HG02798 (cell line): Measurements from ENCODE around the gene MPPED1.

ENCODE experiments used
- ATAC-seq: cut with Tn5 transposase; IDR thresholded peaks from one replicate; pipeline ENCODE4 v1.9.1; 2021; ENCODE audit warnings: mild to moderate bottlenecking; ENCODE audit not compliant: unreplicated experiment, poor library complexity

MPPED1 gene

DNA sequence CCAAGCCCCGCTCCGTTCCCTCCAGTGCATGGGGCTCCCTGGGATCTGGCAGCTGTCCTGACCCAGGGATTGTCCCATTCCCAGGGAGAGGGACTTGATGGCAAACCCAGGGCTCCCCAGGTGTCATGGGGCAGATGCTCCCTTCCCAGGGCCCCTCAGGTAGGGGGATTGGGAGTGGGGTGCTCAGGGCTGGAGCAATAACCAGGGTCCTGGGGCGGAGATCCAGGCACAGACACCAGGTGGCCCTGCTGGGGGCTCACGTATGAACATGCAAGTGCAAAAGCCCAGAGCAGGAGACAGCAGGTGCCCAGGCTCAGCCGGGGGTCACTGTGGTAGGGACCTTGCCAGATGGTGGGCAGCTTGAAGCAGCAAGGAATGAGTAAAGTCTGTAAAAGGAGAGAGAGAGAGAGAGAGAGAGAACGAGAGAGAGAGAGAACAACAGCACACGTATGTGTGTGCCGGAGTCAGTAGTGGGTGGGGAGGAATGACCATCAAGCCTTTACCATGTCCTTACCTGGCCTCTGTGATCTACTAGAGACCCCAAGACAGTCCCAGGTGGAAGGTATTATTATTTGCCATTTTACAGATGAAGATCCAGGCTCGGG is 19.3 kb upstream of the MPPED1 start:
- no peak for ATAC-seq

GRCh38 chr22:43393132-43393843 is 18.5 kb upstream of the MPPED1 start:
- no peak for ATAC-seq

- no peak for ATAC-seq
Measured at GRCh38 chr22:43393844-43394474, 17.9 kb upstream of the MPPED1 start.

GRCh38 chr22:43395086-43395695 is 16.6 kb upstream of the MPPED1 start:
- ATAC-seq = no peak

DNA sequence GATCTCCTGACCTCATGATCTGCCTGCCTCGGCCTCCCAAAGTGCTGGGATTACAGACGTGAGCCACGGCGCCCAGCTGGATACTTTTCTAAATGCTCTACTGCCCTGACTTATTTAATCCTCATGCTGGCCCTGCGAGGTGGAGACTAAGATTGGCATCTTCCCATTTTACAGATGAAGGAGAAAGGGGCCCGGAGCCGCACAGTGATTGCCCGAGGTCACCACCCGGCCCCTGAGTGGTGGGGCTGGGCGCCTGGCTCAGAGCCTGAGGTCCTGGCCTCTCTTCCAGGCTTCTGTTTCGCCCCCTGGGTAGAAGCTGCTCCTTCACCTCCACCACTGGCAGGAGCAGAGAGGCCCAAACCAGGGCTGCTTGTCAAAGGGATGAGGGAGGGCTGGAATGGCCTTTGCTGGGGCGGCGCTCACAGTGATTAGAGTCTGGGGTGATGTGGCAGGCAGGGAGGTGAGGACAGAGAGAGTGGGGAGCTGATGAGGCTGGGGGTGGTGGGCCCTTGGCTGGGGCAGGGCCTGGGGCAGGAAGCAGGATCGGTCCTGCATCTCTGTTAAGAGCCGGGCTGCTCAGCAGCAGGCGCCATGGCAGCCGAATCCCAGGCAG is 15.4 kb upstream of the MPPED1 start:
- ATAC-seq = no peak

DNA sequence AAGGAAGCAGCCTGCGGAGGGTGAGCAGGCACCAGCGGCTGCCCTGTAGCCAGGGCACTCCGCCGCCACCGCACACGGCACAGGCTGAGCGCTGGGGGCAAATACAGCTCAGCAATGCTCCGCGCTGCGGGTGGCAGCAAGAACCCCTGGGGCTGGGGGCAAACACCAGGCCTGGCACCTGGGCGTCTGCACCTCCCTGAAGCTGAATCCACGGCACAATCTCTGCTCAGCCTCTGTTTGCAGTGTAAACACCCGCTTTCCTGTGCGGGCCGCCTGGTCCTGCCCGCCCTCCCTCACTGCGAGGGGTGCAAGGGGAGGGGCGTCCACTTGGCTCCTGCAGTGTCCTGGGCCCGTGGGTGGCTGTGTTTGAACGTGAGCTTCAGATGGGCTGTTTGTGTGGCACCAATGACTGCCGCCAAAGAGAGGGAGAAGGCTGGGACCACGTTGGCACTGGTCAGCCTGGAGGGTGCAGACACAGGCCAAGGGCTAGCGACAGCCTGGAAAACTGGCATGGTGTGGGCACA is 14.8 kb upstream of the MPPED1 start:
- ATAC-seq = no peak

GRCh38 chr22:43397766-43398165 is 14.0 kb upstream of the MPPED1 start:
- no peak for ATAC-seq

DNA sequence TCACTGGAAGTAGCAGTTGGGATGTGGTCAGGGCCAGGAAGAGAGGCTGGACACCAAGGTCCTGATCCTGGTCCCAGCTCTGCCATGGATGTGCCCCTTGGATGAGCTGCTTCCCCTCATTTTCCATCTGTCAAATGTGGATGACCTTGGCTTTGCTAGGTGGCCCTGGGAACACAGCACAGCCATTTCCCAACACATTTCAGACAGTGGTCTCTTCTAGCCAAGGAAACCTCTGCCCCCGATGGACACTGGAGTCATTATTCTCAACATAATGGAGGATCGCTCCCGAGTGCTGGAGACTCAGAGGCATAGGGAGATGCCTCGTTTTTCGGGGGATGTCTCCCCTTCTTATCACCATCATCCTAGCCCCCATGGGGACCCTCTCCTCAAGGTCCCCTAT is 13.6 kb upstream of the MPPED1 start:
- ATAC-seq = no peak

- ATAC-seq = no peak
Measured at GRCh38 chr22:43398910-43399309, 12.9 kb upstream of the MPPED1 start.

- no peak for ATAC-seq
Measured at GRCh38 chr22:43399338-43399979, 12.4 kb upstream of the MPPED1 start.

DNA sequence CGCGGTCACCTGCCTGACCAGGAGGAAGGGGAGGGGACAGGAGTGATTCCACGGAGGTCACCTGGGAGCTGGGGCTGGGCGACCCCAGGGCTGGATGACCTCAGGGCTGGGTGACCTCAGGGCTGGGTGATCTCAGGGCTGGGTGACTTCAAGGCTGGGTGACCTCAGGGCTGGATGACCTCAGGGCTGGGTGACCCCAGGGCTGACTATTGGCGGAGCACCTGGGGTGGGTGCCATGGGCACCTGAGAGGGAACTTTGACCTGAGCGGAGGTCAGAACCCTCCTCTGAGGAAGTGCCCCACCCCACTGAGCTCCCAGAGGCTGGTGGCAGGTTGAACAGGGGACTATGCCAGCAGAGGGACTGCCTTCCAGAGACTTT is 11.8 kb upstream of the MPPED1 start:
- ATAC-seq = no peak

DNA sequence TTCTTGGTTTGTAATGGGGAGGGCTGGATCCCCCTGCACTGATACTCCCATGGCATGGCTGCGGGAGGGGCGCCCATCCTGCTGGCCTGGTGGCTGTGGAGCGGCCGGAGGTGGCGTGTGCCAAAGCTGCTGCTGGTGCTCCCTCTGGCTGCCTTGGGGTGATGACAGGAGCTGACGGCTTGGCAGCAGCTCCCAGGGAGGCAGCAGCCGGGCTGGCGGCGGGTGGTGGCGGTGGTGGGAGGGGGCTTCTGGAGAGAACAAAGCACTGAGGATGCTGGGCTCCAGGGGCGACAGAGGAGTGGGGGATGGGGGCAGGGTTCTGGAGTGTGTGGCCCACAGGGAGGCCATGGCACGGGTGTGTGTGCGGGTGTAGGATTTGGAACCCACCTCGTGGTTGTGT is 11.4 kb upstream of the MPPED1 start:
- no peak for ATAC-seq

DNA sequence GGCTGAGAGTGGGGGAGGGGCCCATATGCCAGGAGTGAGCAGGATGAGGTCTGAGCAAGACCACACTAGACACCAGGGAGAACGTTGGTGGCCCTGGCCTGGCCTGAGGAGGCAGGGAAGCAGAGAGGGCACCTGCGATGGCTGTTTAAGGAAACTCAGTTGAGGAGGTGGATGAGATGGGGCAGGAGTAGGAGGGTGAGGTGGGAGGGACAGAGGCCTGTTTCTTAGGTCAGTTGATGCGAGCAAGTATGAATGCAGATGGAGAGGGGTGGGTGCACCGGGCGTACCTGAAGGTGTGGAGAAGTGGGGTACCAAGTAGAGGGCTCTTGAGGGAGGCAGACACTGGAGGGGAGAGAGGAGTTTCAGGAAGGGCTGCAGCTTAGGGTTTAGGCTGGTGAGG is 10.6 kb upstream of the MPPED1 start:
- no peak for ATAC-seq

DNA sequence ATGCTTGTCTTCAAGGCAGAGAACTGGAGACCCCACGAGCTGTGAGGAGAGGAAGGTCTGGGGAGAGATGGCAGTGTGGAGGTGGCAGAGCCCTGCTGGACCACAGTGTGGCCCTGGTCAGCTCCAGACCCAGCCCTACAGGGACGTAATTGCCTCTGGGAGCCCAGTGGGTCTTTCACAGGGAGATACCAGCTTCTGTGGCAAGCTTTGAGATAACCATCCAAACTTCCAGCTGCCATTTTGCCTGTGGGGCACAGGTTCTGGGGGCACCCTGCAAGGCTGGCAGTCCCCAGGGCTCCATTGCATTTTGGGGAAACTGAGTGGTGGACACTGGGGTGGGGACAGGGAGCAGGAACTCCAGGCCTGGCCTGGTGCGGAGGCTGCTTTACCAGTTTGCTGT is 10.2 kb upstream of the MPPED1 start:
- no peak for ATAC-seq

DNA sequence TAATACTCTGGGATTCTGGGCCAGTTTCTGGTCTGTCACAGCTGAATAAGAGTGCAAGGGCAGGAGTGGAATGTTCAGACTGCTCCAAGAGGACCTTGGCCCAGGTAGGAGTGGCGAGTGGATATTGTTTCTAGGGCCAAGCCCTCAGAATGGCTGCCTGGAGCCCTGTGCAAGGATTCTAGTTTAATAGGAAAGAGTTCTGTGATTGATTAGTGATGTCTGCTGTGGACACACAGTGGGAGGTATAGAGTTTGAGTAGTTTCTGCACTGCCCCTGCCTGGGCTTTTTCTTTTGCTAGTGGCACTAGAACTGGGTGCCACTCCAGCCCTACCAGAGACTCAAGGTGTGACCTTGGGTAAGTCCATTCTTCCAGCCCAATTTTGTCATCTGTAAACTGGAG is 9.7 kb upstream of the MPPED1 start:
- ATAC-seq = no peak

DNA sequence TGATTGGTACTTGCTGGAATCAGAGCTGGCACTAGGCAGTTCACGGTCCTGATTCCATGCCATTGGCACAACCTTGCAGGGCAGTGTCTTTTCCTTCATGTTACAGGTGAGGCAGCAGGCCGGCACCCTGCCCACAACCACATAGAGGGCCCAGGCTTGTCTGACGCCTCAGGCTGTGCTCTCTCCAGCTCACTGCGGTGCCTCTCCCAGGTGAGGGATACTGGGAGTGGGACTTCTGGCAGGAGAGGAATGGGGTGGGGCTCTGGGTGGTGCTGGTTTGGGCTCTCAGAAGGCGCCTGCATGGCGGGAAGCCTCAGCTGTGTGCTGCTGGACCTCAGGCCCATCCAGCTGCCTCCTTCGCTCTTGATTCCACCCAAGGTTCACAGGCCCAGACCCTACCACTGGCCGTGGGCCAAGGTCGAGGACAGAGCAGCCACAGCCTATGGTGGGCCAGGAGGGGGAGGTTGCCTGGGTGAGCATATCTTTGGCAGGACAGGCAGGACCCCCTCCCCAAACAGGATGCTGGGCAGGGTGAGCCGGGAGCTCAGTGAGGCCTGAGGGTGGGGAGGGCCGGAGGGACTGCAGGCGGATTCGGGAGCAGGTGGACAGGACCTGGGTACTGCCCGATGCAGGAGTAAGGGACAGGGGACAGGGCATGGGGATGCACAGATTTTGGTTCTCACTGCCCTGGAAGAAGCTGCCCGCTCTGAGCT is 7.0 kb upstream of the MPPED1 start:
- no peak for ATAC-seq

DNA sequence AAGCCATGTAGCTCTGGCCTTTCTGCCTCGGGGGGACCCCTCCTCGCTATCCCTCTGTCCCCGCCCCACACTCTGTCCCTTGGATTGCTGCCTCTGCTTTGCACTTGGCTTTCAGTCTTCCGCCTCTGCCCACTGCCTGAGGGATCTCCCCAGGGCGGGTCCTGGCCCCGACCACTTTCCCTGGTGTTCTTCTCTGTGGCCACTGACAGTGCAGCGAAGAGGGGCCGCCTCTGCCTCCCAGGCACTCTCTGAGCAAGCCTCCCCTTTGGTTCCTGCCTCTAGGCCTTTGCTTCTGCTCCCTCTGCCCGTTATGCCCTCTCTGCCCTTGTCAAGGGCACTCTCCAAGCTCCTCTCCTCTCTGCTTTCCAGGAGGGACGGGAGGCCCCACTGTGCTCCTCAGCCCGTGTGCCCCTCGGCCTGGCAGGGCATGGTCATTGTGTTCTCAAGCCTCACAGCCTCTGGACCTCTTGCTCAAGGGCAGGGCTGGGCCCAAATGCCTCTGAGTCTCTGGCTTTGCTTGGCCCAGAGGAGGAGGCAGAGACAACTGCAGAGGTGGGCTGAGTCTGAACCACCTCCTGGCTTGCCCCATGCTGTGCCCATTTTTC is 5.5 kb upstream of the MPPED1 start:
- no peak for ATAC-seq

GRCh38 chr22:43407591-43407990 is 4.2 kb upstream of the MPPED1 start:
- no peak for ATAC-seq

DNA sequence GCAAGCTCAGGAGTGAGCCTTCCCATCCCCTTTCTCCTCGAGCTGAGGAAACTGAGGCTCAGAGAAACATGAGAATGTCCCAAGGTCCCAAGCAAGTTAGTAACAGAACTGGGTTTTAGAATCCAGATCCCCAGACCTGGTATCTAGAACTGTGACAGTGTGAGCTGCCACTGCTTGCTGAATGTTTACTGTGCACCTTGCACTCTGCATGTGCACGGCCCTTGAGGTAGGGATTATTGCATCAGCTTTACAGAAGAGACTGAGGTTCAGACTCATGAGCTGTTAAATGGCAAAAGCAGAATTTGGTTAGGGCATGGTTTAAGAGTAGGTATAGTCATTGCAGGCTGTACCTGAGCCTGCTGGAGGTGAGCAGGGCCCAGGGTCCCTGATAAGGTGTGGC is 3.8 kb upstream of the MPPED1 start:
- ATAC-seq = no peak
